Suprapubic skin (tissue), 4 donors: ENCODE results near the gene CHD2. TPM values are rescaled to one million over a fixed set of nuclear protein-coding genes. Genes with fewer than 3 reads are reported as not detected.
A peak's percentile ranks its signal among the peaks of the same experiment; 100 is the strongest.

Experiments used
- DNase-seq, 2 donors: peaks; one replicate each; pipeline ENCODE4 v3.0.0-alpha.2; 2019; ENCODE audit warnings: low spot score in 2 of 2
- H3K27ac ChIP-seq: fragments of 200-600 bp; sonication (generic); one replicate; pipeline ENCODE4 v1.5.1; 2019
- H3K27me3 ChIP-seq: fragments of 200-600 bp; sonication (generic); one replicate; pipeline ENCODE4 v1.5.1; 2019
- H3K36me3 ChIP-seq: fragments of 200-600 bp; sonication (generic); one replicate; pipeline ENCODE4 v1.5.1; 2019
- H3K4me1 ChIP-seq: fragments of 200-600 bp; sonication (generic); one replicate; pipeline ENCODE4 v1.5.1; 2019
- H3K4me3 ChIP-seq: fragments of 200-600 bp; sonication (generic); one replicate; pipeline ENCODE4 v1.5.1; 2019; ENCODE audit warnings: mild to moderate bottlenecking
- H3K9me3 ChIP-seq: fragments of 200-600 bp; sonication (generic); one replicate; pipeline ENCODE4 v1.5.1; 2019
- EP300 ChIP-seq: sonication (generic); formaldehyde crosslinking; IDR thresholded peaks from one replicate; pipeline ENCODE4 v1.6.1; 2017; ENCODE audit warnings: antibody characterized with exemption
- POLR2A ChIP-seq, 2 donors: fragments of 450-650 bp; IDR thresholded peaks; one replicate each; pipeline ENCODE4 v1.6.1; 2017; ENCODE audit warnings: antibody characterized with exemption in 2 of 2, mild to moderate bottlenecking in 2 of 2, moderate library complexity in 2 of 2
- POLR2AphosphoS5 ChIP-seq, 3 donors: sonication (generic); formaldehyde crosslinking; IDR thresholded peaks; one replicate each; pipeline ENCODE4 v1.6.1; 2017; ENCODE audit warnings: antibody characterized with exemption in 3 of 3
- WGBS: methylation state at CpG from one replicate; pipeline ENCODE4 v1.1.5; 2018; 5-methylcytosine and 5-hydroxymethylcytosine counted together
- total RNA-seq, 4 donors: library from RNA; depleted of rRNA; stranded (reverse); fragments of >200 nt; gene quantifications; one replicate each; pipeline ENCODE4 v1.1.0, GENCODE V29; 2016
- TF ChIP-seq, protein P1 (sequence below), 2 donors: fragments of 200-600 bp in 1 of 2; fragments of 450-650 bp in 1 of 2; sonication (generic) in 1 of 2; IDR thresholded peaks; one replicate each; pipeline ENCODE4 v1.5.1; 2016 to 2019; ENCODE audit warnings: antibody characterized with exemption in 2 of 2, mild to moderate bottlenecking in 1 of 2, moderate library complexity in 1 of 2

CHD2 gene
- total RNA-seq, 4 donors from 2014 or later = 93.3 to 319 (median 127) TPM

DNA sequence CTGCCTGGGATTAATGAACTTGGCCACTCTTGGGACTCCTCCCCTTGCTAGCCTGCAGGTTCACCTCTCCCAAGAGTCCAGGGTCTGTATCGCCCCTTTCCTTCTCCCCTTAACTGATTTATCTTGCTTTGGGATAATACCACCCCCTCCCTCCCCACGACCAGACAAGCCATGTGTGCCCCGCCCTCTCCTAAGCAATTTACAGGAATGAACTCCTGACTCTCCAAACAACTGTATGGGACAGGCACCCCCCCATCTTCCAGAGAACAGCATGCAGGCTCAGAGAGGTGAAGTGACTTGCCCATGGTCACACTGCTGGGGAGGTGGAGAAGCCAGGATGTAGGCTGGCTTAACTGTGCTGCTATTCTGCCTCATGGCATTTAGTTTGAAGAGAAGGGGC is 142.1 kb downstream of the CHD2 start:
- H3K4me1 ChIP-seq = peaks cover 26% of the 10 kb centered on the region
- no peaks in the 10 kb centered on the region for H3K27me3 ChIP-seq
- peaks cover 33% of the 10 kb centered on the region for H3K36me3 ChIP-seq
- H3K27ac ChIP-seq = no peak overlapping the region
- peak in 1 of 2 donors; percentile 32 for DNase-seq
- no peak overlapping the region for H3K4me3 ChIP-seq
- 46% methylated on average over 3 of the region's 3 CpGs for WGBS
- TF ChIP-seq POLR2A (IDR thresholded peaks at IDR 0.05) (no peak), POLR2AphosphoS5 (IDR thresholded peaks at IDR 0.05) (no peak), EP300 (no peak)
- TF ChIP-seq, protein P1, sequence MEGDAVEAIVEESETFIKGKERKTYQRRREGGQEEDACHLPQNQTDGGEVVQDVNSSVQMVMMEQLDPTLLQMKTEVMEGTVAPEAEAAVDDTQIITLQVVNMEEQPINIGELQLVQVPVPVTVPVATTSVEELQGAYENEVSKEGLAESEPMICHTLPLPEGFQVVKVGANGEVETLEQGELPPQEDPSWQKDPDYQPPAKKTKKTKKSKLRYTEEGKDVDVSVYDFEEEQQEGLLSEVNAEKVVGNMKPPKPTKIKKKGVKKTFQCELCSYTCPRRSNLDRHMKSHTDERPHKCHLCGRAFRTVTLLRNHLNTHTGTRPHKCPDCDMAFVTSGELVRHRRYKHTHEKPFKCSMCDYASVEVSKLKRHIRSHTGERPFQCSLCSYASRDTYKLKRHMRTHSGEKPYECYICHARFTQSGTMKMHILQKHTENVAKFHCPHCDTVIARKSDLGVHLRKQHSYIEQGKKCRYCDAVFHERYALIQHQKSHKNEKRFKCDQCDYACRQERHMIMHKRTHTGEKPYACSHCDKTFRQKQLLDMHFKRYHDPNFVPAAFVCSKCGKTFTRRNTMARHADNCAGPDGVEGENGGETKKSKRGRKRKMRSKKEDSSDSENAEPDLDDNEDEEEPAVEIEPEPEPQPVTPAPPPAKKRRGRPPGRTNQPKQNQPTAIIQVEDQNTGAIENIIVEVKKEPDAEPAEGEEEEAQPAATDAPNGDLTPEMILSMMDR (IDR thresholded peaks at IDR 0.05) = no peak
- H3K9me3 ChIP-seq = no peaks in the 10 kb centered on the region

DNA sequence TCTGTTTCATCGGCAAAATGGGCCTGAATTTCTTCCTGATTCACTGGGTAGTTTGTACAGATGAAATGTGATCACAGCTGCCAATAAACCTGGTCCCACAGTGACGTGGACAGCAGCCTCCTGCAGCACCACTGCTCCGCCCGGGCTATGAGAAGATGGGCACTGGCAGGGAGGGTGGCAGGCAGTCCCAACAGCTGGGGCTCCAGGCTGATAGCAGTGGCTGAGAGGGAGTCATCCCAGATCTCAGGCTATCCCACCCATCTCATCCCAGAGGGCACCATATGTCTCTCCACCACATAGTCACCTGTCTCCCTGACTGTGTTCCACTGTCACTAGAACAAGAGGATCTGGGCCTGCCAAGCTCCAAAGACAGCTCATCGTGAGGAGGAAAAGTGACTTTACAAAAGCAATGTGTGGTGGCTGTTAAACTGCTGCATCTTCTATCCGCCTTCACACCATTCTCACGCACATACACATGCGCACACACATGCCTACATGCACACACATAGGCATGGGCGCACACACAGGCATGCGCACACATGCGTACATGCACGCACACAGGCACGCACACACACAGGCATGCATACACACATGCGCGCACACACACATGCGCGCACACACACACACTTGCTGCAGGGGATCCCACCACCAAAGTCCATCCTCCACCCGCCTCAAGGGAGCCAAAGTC is 142.7 kb downstream of the CHD2 start:
- TF ChIP-seq POLR2A (IDR thresholded peaks at IDR 0.05) (no peak), POLR2AphosphoS5 (IDR thresholded peaks at IDR 0.05) (no peak), EP300 (no peak)
- TF ChIP-seq, protein P1 (IDR thresholded peaks at IDR 0.05) = no peak
- Histone ChIP-seq H3K9me3 (no peaks in the 10 kb centered on the region), H3K4me3 (no peak overlapping the region), H3K27ac (no peak overlapping the region), H3K36me3 (peaks cover 33% of the 10 kb centered on the region), H3K27me3 (no peaks in the 10 kb centered on the region), H3K4me1 (peaks cover 24% of the 10 kb centered on the region)
- peak in 1 of 2 donors; percentile 39 for DNase-seq
- 84% methylated on average over 16 of the region's 18 CpGs for WGBS

DNA sequence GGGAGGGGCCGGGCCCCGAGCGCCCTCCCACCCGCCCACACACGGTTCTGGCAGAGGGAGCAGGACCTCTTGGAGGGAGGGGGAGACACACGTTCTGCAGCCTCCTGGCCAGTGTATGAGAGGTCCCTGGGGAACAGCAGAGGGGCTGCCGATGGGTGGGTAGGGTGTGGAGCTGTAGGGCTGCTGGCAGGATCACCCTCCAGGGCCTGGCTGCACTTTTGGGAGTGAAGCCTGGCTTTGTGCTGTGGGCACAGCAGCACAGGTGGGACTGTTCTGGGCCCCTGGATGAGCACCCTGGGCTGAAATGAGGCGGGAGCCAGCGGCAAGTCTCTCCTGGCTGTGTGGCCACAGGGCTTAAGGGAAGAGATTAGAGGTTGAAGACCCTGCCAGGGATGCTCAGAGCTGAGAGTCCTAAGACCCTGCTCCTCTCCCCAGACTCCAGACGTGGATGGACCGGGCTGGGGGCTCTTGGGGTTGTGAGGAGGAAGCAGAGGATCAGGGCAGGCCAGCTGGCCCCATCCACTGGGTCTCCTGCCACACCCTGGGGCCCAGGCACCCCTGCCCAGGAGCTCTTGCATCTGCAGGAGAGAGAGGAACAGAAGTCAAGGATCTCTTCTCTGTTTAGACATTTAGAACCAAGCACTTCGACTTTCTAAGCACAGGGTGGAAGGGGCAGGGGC is 143.6 kb downstream of the CHD2 start:
- Histone ChIP-seq H3K4me1 (peaks cover 28% of the 10 kb centered on the region), H3K4me3 (no peak overlapping the region), H3K36me3 (peaks cover 38% of the 10 kb centered on the region), H3K27me3 (no peaks in the 10 kb centered on the region), H3K9me3 (no peaks in the 10 kb centered on the region), H3K27ac (no peak overlapping the region)
- no peak for TF ChIP-seq EP300
- TF ChIP-seq POLR2A (IDR thresholded peaks at IDR 0.05) = no peak
- TF ChIP-seq POLR2AphosphoS5 (IDR thresholded peaks at IDR 0.05) = no peak
- TF ChIP-seq, protein P1 (IDR thresholded peaks at IDR 0.05) = no peak
- no peak for DNase-seq
- 58% methylated on average over 10 of the region's 12 CpGs for WGBS

DNA sequence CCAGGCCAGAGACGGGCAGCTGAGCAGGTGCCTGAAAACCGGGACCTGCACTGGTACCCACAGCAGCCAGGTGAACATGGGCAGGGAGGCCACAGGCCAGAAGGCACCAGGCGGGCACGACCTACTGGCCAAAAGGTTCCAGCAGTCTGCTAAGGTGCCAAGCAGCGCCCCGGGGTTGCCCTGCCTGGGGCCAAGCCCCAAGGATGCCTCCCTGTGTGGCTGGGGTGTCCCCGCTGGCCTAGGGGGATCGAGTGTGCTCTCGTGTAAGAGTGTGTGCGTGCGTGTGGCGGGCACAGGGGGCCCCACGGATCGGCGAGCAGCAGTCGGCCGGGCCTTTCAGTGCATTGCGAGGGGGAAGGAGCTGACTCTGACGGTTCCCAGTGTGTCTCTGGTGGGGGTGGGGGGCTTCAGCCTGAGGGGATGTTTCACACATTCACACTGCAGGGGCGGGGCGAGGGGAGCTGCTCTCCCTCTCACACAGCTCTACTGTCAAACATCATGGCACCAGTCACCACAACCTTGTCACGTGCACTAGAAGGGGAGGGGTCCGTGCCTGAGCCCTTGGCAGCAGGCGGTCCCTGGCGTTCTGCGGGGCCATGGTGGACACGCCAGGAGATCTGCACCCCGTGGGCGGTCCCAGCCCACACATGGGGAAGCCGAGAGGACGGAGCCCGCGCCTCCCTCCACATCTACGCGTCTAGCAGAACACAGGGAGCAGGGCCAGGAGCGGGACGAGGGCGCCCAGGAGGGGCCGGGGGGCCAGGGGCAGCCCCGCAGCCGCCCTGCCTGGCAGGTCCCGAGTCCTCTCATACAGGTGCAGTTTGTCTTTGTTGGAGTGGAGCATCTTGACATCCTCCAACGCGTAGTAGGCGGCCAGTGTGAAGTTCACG is 144.4 kb downstream of the CHD2 start:
- peaks cover 41% of the 10 kb centered on the region for H3K36me3 ChIP-seq
- DNase-seq = peak in 1 of 2 donors; percentile 76
- H3K27ac ChIP-seq = no peak overlapping the region
- no peaks in the 10 kb centered on the region for H3K9me3 ChIP-seq
- TF ChIP-seq, protein P1 (IDR thresholded peaks at IDR 0.05) = no peak
- TF ChIP-seq EP300 (no peak), POLR2AphosphoS5 (IDR thresholded peaks at IDR 0.05) (no peak), POLR2A (IDR thresholded peaks at IDR 0.05) (no peak)
- no peak overlapping the region for H3K4me3 ChIP-seq
- peaks cover 36% of the 10 kb centered on the region for H3K4me1 ChIP-seq
- H3K27me3 ChIP-seq = no peaks in the 10 kb centered on the region
- 86% methylated on average over 15 of the region's 46 CpGs for WGBS
